Keratinocyte (primary cell): ENCODE results near the gene AUP1. TPM values are rescaled to one million over a fixed set of nuclear protein-coding genes. Genes with fewer than 3 reads are reported as not detected.

Experiments used
- DNase-seq: peaks from one replicate; pipeline ENCODE4 v3.0.0-alpha.2; 2011; ENCODE audit warnings: low read depth, missing footprints, low spot score
- FAIRE-seq: peaks from 2 replicates; lab custom pipeline; 2011; peaks lifted over from hg19 to GRCh38; lab: Jason Lieb, UNC
- H2AFZ ChIP-seq: 2 replicates; pipeline ENCODE4 v1.6.0; 2012; ENCODE audit warnings: low read length, control low read depth, inconsistent platforms; ENCODE audit not compliant: control insufficient read depth
- H3K27ac ChIP-seq: 2 replicates; pipeline ENCODE4 v1.5.1; 2011; ENCODE audit warnings: low read length; ENCODE audit not compliant: control insufficient read depth, insufficient read depth
- H3K27me3 ChIP-seq: 3 replicates; pipeline ENCODE4 v1.6.0; 2011; ENCODE audit warnings: low read length; ENCODE audit not compliant: control insufficient read depth, insufficient read depth; ENCODE audit errors: extremely low read depth
- H3K36me3 ChIP-seq, 2 experiments: 2 replicates in 1 of 2; 3 replicates in 1 of 2; pipeline ENCODE4 v1.5.1; 2011; ENCODE audit warnings: low read length in 2 of 2, mild to moderate bottlenecking in 1 of 2; ENCODE audit not compliant: control insufficient read depth in 2 of 2, insufficient read depth in 2 of 2; ENCODE audit errors: extremely low read depth in 1 of 2
- H3K4me1 ChIP-seq: 3 replicates; pipeline ENCODE4 v1.5.1; 2011; ENCODE audit warnings: low read length; ENCODE audit not compliant: control insufficient read depth, insufficient read depth; ENCODE audit errors: extremely low read depth
- H3K4me2 ChIP-seq: 3 replicates; pipeline ENCODE4 v1.6.0; 2011; ENCODE audit warnings: low read depth, low read length; ENCODE audit not compliant: control insufficient read depth, insufficient read depth; ENCODE audit errors: extremely low read depth
- H3K4me3 ChIP-seq, 3 experiments: fragments of 200-600 bp in 1 of 3; sonication (generic) in 1 of 3; 2 replicates in 2 of 3; 3 replicates in 1 of 3; pipeline ENCODE4 v1.5.1; 2011 to 2016; ENCODE audit warnings: low read length in 3 of 3, mild to moderate bottlenecking in 3 of 3, control low read depth in 2 of 3, inconsistent platforms in 1 of 3, low read depth in 1 of 3, mixed read lengths in 1 of 3, mixed run types in 1 of 3, moderate library complexity in 1 of 3; ENCODE audit not compliant: control insufficient read depth in 2 of 3, insufficient read depth in 2 of 3; ENCODE audit errors: extremely low read depth in 1 of 3
- H3K79me2 ChIP-seq: 2 replicates; pipeline ENCODE4 v1.6.0; 2012; ENCODE audit warnings: low read length; ENCODE audit not compliant: control insufficient read depth, insufficient read depth
- H3K9ac ChIP-seq: 3 replicates; pipeline ENCODE4 v1.6.0; 2011; ENCODE audit warnings: low read length; ENCODE audit not compliant: control insufficient read depth, insufficient read depth; ENCODE audit errors: extremely low read depth
- H3K9me1 ChIP-seq: 3 replicates; pipeline ENCODE4 v1.6.0; 2011; ENCODE audit warnings: low read length; ENCODE audit not compliant: control insufficient read depth, insufficient read depth; ENCODE audit errors: extremely low read depth
- H3K9me3 ChIP-seq: 2 replicates; pipeline ENCODE4 v1.5.1; 2012; ENCODE audit warnings: low read depth, low read length; ENCODE audit not compliant: control insufficient read depth
- H4K20me1 ChIP-seq: 3 replicates; pipeline ENCODE4 v1.6.0; 2011; ENCODE audit warnings: low read length; ENCODE audit not compliant: control insufficient read depth, insufficient read depth; ENCODE audit errors: extremely low read depth
- EZH2 ChIP-seq: IDR thresholded peaks from one replicate; pipeline ENCODE4 v1.6.1; 2012; ENCODE audit warnings: inconsistent platforms, mild to moderate bottlenecking, low read length, moderate library complexity
- dilution Hi-C: fragments of 300-500 bp; cut with MboI; formaldehyde crosslinking; loops from one replicate; pipeline ENCODE4 v1.7.0; 2020; ENCODE audit warnings: low sequenced_read_pairs; ENCODE audit not compliant: extremely low pct_ligation_motif_present
- polyA plus RNA-seq, 5 experiments: library from polyadenylated mRNA; depleted of rRNA in 3 of 5; stranded (reverse) in 3 of 5; stranded (forward) in 1 of 5; unstranded in 1 of 5; fragments of >200 nt; gene quantifications; 1 replicate in 1 of 5; 2 replicates in 3 of 5; 3 replicates in 1 of 5; pipeline versions ENCODE4 v1.2.1 to v1.2.3, GENCODE V29; 2011 to 2012; ENCODE audit warnings: missing spikeins in 2 of 5, low read depth in 1 of 5, low replicate concordance in 1 of 5
- TF ChIP-seq, protein P1 (sequence below), 3 experiments: IDR thresholded peaks in 1 of 3; conservative IDR thresholded peaks in 1 of 3; optimal IDR thresholded peaks in 1 of 3; 2 replicates in 2 of 3; 3 replicates in 1 of 3; pipeline versions ENCODE3 to v1.5.1; 2011; ENCODE audit warnings: low read length in 3 of 3, mild to moderate bottlenecking in 3 of 3, moderate library complexity in 2 of 3, control low read depth in 1 of 3, inconsistent platforms in 1 of 3; ENCODE audit not compliant: insufficient read depth in 2 of 3; ENCODE audit errors: extremely low read depth in 1 of 3

AUP1 gene
- polyA plus RNA-seq, 1 donor (not counting 4 experiments of a cell fraction or from before 2014, with no cell fraction given): 94.9 TPM

DNA sequence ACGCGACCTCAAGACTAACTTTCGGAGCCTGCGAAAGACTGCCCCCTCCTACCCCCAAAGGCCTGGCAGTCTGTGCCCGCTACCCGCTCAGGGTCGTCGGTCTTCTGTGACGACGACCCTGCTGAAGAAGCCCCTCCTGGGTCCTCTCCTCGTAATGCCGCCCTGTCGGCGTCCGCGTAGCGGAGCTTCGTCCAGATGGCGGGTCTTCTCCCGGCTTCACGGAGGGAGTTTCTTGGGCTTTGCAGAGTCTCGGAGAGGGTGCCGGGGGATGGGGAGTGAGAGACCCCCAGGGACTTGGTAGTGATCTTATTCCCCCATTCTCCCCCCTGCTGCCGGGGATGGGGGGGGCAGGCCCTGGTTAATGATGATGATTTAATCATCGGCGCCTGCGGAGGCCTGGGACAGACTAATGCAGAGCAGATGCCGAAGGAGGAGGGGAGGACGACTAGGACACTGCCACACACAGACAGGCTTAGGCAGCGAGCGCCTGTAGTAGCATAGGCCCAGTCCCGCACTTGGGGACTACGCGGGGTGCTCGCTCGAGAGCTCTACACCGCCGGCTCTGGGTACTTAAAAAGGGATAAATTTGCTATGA lies 21.5 kb downstream of the AUP1 start:
- Histone ChIP-seq H3K27ac (peak overlapping the region; percentile 96), H3K4me2 (peak overlapping the region; percentile 95), H4K20me1 (no peaks in the 10 kb centered on the region), H3K36me3 (peaks cover 9 to 10% of the 10 kb centered on the region in 2 experiments), H3K4me3 (peak overlapping the region; percentile 85 to 88 (median 86)), H3K9ac (peak overlapping the region; percentile 99), H3K9me1 (no peaks in the 10 kb centered on the region), H3K79me2 (peaks cover 16% of the 10 kb centered on the region), H3K9me3 (no peaks in the 10 kb centered on the region), H2AFZ (peak overlapping the region; percentile 76), H3K27me3 (peaks cover 22% of the 10 kb centered on the region), H3K4me1 (peaks cover 25% of the 10 kb centered on the region)
- dilution Hi-C loops: no loop called here
- DNase-seq: no peak
- TF ChIP-seq, protein P1, sequence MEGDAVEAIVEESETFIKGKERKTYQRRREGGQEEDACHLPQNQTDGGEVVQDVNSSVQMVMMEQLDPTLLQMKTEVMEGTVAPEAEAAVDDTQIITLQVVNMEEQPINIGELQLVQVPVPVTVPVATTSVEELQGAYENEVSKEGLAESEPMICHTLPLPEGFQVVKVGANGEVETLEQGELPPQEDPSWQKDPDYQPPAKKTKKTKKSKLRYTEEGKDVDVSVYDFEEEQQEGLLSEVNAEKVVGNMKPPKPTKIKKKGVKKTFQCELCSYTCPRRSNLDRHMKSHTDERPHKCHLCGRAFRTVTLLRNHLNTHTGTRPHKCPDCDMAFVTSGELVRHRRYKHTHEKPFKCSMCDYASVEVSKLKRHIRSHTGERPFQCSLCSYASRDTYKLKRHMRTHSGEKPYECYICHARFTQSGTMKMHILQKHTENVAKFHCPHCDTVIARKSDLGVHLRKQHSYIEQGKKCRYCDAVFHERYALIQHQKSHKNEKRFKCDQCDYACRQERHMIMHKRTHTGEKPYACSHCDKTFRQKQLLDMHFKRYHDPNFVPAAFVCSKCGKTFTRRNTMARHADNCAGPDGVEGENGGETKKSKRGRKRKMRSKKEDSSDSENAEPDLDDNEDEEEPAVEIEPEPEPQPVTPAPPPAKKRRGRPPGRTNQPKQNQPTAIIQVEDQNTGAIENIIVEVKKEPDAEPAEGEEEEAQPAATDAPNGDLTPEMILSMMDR (optimal IDR thresholded peaks at IDR 0.05 in 1 of 3, IDR thresholded peaks at IDR 0.05 in 1 of 3, conservative IDR thresholded peaks at IDR 0.05 in 1 of 3; ENCODE audit: extremely low read depth in 1 of 3, insufficient read depth in 2 of 3, low read length in 3 of 3): no peak
- TF ChIP-seq EZH2: no peak
- no peak for FAIRE-seq

DNA sequence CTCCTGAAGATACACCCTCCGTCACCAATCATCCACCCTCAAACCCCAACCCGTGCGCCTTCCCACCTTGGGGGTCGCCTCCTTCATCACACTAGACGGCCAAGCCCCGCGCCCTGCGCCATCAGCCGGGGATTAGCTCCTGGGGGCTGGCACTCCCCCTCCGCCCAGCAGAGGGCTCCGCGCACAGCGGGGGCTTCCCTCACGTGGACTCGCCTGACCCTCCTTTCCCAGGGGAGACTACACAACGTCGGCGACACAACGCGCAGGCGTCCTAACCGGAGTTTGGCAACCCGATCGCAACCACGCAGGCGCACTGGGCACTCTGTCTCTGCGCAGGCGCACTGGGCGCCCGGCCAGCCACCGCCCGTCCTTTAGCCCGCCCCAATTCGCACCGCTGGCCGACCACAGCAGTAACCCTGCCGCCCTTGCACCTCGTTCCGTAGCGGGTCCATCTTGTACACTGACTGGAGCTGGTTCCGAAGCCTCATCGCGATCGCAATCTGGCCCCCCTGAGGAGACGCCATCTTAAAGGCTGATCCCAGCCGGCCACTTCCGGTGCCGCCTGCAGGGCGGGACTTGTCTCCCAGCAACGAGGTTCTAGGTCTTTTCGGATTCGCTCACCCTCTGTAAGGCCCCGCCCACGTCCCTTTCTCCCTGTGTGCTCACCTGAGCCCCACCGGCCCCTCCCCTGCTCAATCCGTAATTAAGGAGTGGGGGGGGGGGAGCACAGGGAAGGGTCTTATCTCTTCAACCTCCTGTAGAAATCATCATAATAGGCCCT lies 22.2 kb downstream of the AUP1 start, which contains the start of gene PCGF1:
TSS of gene PCGF1 (minus strand) at position 551 of the 781 bp plus-strand sequence. CDS start at position 524, 27 bp downstream.
- H3K4me1 ChIP-seq: peaks cover 32% of the 10 kb centered on the region
- TF ChIP-seq, protein P1 (optimal IDR thresholded peaks at IDR 0.05 in 1 of 3, IDR thresholded peaks at IDR 0.05 in 1 of 3, conservative IDR thresholded peaks at IDR 0.05 in 1 of 3; ENCODE audit: extremely low read depth in 1 of 3, insufficient read depth in 2 of 3, low read length in 3 of 3): peak in 1 of 3 experiments; percentile 32
- TF ChIP-seq EZH2: no peak
- FAIRE-seq (peak; percentile 26), DNase-seq (peak; percentile 96)
- peak within 1 kb of the TSS; percentile 96 for H3K27ac ChIP-seq
- dilution Hi-C loops: no loop called here
- peaks cover 18% of the 10 kb centered on the region for H3K27me3 ChIP-seq
- H2AFZ ChIP-seq: peak within 1 kb of the TSS; percentile 96
- H3K36me3 ChIP-seq: peaks cover 9 to 10% of the 10 kb centered on the region in 2 experiments
- no peaks in the 10 kb centered on the region for H3K9me1 ChIP-seq
- peak within 1 kb of the TSS; percentile 99 for H3K9ac ChIP-seq
- peaks cover 16% of the 10 kb centered on the region for H3K79me2 ChIP-seq
- H3K4me3 ChIP-seq: peak within 1 kb of the TSS; percentile 85 to 88 (median 86)
- H3K9me3 ChIP-seq: no peaks in the 10 kb centered on the region
- H3K4me2 ChIP-seq: peak within 1 kb of the TSS; percentile 97
- no peaks in the 10 kb centered on the region for H4K20me1 ChIP-seq
